GM21367 (cell line): ENCODE measurements around the gene CALN1.
"Not testable (repeated sequence)": the region's sequence is repeated elsewhere in the genome, so short reads cannot be mapped to it uniquely, and the experiment has no call there.

Experiments used
- ATAC-seq: cut with Tn5 transposase; IDR thresholded peaks from one replicate; pipeline ENCODE4 v1.9.1; 2021; ENCODE audit not compliant: unreplicated experiment

The CALN1 gene

DNA sequence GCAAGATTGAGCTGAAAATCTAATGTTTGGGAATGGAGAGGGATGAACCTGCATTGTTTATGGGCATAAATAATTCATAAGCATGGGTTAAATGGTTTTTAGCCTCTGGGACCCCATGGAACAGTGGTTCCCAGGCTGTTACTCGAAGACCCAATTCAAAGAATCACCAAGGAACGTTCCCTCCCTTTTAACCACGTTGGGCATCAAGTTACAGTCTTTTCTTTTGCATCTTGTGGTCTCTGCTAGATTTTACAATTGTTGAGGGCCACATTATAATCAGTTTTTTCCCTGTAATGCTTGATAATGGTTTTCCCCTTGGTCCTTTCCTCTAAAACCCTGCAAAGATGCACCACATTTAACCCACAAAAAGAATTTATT is 2.5 kb downstream of the CALN1 start:
- no peak for ATAC-seq

DNA sequence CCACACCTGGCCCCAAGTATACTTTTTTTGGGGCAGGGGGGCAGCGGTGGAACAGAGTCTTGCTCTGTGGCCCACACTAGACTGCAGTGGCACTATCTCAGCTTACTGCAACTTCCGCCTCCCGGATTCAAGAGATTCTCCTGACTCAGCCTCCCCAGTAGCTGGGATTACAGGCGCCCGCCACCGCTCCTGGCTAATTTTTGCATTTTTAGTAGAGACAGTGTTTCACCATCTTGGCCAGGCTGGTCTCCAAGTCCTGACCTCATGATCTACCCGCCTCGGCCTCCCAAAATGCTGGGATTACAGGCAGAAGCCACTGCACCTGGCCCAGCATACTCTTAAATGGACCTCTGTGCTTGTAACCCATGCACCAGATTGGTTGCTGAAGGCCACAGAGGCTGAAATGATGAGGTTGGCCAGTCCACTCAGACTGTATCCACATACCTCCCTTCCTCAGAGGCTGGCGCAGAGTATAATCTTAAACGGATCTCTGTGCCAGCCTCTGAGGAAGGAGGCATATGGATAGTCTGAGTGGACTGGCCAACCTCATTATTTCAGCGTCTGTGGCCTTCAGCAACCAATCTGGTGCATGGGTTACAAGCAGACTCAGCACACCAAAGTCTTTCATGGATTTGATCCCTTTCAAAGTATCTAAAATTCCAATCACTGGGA is 3.0 kb downstream of the CALN1 start:
- ATAC-seq = no peak

- no peak for ATAC-seq
Observed at GRCh38 chr7:72406820-72407403, 5.2 kb downstream of the CALN1 start.

GRCh38 chr7:72405871-72406270 is 6.3 kb downstream of the CALN1 start:
- ATAC-seq = no peak

DNA sequence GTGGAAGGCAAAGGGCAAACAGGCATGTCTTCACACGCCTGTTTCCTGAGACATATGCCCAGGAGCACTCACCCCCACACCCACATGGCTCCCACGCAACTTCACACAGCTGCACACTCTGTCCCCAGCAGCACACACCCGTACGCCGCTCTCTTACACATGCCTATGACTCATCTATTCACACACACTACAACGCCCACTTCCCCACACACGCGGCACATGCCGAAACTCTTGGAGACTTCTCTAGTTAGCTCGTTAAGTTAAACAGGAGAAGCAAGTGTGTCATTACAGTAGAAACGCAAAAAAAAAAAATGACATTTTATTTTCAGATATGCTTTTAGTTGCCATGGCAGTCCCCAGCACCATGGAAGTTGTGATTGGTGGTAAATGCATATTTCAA is 6.7 kb downstream of the CALN1 start:
- ATAC-seq = no peak

- no peak for ATAC-seq
Observed at GRCh38 chr7:72404743-72405142, 7.4 kb downstream of the CALN1 start.

GRCh38 chr7:72403458-72404076 is 8.6 kb downstream of the CALN1 start:
- no peak for ATAC-seq

- no peak for ATAC-seq
Observed at GRCh38 chr7:72394016-72394415, 18.1 kb downstream of the CALN1 start.

GRCh38 chr7:72391821-72392377 is 20.2 kb downstream of the CALN1 start:
- no peak for ATAC-seq

- ATAC-seq = no peak
Observed at GRCh38 chr7:72386118-72386517, 26.0 kb downstream of the CALN1 start.

GRCh38 chr7:72362246-72362645 is 49.9 kb downstream of the CALN1 start:
- ATAC-seq = no peak

- ATAC-seq = no peak
Observed at GRCh38 chr7:72345208-72345727, 66.9 kb downstream of the CALN1 start.

DNA sequence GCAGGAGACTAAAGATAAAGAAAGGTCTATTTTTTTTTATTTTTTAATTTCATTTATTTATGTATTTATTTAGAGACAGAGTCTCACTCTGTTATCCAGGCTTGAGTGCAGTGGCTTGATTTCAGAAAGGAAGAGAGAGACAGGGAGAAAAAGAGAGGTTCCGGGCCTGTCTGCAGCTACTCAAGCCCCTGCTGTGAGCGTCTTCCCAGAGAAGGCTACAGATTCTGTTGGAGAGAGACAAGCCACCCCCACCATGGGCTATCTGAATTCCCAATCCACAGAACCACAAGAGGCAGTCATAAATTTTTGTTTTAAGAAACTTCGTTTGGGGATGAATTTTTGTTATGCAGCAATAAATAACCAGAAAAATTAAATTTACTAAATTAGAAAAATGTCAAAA is 68.1 kb downstream of the CALN1 start:
- no peak for ATAC-seq

DNA sequence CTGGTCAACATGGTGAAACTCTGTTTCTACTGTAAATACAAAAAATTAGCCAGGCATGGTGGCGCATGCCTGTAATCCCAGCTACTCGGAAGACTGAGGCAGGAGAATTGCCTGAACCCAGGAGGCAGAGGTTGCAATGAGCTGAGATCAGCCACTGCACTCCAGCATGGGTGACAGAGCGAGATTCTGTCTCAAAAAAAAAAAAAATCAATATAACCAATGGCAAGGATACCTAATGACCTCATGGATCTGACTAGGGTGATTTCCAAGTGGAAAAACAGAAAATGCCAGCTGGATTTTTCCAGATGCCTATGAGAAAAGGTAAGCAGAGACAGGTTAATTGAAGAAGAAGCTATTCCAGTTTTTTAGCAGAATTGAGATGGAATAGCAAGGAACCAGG is 68.8 kb downstream of the CALN1 start:
- not testable (repeated sequence) for ATAC-seq

DNA sequence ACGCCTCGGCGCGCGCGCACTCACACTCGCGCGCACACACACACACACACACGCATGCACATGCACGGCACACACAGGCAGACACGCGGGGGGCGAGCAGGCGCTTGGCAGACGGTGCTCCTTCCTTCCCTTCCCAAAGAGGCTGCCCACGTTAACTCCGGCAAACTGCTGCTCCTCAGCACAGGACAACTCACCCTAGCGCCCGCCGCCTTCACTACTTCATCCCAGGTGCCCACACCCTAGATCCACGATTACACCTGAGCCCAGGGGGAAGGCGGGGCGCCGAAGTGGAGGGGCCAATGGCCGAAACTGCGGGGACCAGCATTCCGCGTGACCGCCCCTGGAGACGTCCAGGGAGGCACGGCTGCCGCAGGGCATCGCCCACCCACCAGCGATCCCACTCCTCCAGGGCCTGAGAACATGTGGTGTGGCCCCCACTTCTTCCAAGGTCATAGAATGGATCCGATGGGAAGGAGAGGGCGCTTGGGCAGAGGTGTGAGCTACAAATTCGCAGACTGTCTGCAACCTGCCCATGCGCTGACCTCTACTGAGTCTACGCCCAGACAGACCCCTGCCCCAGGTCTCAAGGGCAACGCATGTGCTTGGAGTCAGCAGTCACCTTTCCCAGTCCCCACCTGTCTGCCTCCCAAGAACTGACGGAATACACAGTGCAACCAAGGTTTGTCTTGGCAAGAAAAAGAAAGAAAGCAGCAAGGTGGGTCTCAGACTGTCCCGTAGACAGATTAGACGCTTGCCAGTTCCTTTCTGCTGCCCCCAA is 74.6 kb downstream of the CALN1 start:
- ATAC-seq = no peak

DNA sequence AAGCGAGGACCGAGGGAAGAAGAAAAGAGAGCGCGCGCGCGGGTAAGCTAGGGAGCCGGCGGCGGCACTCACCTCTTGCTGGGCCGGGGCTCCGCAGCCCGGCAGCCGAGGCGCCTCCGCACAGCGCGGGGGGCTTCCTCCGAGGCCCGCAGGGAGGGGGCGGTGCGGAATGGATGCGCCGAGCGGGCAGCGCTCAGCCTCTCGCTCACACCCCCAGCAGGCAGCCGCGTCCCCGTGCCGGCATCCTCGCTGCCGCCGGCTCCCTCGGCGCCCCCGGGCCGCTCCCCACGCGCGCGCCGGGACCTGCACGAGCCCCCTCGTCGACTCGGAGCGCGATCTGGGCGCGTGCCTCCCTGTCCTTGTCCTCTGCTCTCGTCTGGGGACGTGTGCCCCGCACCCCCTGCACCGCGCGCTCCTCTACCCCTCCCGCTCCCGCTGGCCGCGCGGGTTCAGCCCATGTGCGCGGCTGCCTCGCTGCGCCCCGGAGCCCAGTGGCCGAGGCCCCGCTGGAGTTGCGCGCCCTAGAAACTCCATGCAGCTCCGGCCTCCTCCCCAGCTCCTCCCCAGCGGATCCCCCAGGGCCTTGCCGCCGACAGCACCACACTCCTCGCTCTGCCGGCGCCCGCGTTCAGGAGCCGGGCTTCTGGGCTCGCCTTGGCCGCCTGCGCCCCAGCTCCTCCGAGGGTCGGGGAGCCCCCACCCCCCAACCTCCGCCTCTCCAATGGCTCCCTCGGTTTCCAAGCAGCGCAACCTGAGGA is 75.3 kb downstream of the CALN1 start:
- ATAC-seq = no peak

DNA sequence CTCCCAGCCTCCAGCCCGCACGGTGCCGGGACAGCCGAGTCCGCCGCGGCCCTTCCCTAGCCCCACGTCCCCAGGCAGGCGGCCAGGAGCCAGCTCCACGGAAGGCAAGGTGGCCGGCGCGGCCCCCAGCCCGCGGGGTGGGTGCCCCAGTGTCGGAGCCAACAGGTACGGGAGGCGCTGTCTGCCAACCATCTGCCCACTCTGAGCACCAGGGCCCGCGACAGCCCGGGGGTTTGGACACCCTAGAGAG is 75.8 kb downstream of the CALN1 start:
- no peak for ATAC-seq

DNA sequence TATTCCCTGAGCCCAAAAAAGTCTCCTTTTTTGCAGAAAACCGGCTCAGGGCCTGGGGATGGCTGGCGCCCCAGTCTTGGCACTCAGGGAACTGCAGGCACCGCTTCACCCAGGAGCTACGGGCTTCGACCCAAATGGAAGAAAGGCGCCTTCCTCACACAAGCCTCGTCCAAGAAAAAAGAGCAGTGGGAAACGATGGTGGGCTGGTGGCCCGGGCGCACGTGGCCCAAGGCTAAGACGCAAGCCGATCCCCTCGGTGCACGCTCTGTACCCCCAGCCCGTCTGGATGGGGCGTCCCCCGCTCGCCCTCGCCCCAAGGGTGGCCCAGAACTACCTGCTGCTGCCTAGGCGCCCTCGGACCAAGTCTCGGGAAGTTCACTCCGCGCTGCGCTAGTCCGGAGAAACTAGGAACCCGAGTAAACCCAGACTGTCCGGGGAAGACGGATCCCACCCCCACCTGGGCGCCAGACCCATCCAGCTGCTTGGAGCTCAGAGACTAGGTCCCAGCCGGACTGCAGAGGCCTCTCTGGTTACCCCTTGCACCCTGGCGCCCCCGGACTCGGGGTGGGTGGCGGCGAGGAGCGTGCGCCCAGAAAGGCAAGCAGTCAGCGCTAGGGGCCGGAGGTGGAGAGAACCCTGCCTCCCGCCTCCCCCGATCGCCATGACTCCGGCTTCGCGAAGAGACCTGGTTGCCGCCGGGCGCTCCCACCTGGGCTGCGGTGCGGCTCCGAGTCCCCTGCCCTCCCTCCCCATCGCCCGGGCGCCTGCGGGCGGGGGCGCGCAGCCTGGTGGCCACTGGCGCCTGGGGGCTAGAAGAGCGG is 76.4 kb downstream of the CALN1 start:
- ATAC-seq = no peak

DNA sequence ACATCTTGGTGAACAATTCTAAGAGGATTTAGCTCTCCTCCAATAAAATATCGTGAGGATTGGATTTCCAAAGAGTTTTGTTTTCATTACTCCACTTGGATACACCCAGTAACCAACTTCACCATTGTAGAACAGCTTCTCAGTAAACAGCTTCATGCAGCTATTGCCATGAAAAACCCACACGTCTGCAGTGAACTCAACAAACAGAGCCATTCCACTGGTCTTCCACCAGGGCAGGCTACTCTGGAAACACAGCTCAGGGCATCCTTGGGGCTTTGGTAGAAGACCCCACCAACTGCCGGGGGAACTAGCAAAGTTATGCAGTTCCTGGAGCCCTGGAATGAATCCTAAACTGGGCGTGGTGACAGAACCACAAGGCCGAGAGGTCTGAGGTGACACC is 77.4 kb downstream of the CALN1 start:
- ATAC-seq = no peak

DNA sequence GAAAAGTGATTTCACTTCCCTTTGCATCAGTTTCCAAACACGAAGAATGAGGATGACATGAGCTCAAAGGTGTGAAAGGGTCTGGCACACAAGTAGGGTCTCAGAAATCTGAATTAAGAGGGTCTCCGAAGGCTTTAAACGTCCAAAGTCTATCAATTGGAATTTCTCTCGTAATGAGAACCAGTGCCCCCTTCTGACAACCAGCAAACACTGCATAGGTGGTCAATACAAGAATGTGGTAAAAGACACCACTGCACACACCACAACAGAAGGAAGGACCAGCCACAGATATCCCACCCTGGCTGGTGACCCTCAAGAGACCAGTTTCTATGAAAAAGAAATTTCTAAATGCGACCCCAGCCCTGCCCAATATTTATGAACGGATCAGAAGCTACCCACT is 78.1 kb downstream of the CALN1 start:
- no peak for ATAC-seq
